H1 (cell line): ENCODE data around the gene RPS3A. TPM values are rescaled to one million over a fixed set of nuclear protein-coding genes. Genes with fewer than 3 reads are reported as not detected.
"Not testable (repeated sequence)": the region's sequence is repeated elsewhere in the genome, so short reads cannot be mapped to it uniquely, and the experiment has no call there.

Experiments used
- CTCF ChIA-PET: fragments of 300-600 bp; sonication (Branson Sonifier 250); formaldehyde crosslinking; loops from one replicate; lab custom pipeline; 2021; ENCODE audit not compliant: partially characterized antibody; lab: Charles Lee
- POLR2A ChIA-PET: fragments of 300-600 bp; sonication (Branson Sonifier 250); formaldehyde crosslinking; loops from one replicate; lab custom pipeline; 2021; ENCODE audit warnings: inconsistent platforms; ENCODE audit not compliant: partially characterized antibody; lab: Charles Lee
- DNase-seq, 2 experiments: peaks; one replicate each; pipeline versions ENCODE4 v3.0.0 to v3.0.0-alpha.2; 2010 to 2022; ENCODE audit warnings: low spot score in 2 of 2, low read depth in 1 of 2, mixed read lengths in 1 of 2
- FAIRE-seq: peaks from 2 replicates; lab custom pipeline; 2011; peaks lifted over from hg19 to GRCh38; lab: Jason Lieb, UNC
- H2AFZ ChIP-seq: 2 replicates; pipeline ENCODE4 v1.8.1; 2012; ENCODE audit warnings: low read length, inconsistent platforms
- H2AK5ac ChIP-seq: 2 replicates; pipeline ENCODE4 v1.6.1; 2013; ENCODE audit warnings: low read depth, low read length
- H2BK120ac ChIP-seq: replicated peaks from 2 replicates; pipeline ENCODE3; 2013; ENCODE audit warnings: low read depth, low read length, inconsistent platforms
- H2BK12ac ChIP-seq: 2 replicates; pipeline ENCODE4 v1.6.1; 2013; ENCODE audit warnings: low read depth, low read length
- H2BK15ac ChIP-seq: 2 replicates; pipeline ENCODE4 v1.6.1; 2013; ENCODE audit warnings: low read length
- H2BK20ac ChIP-seq: 2 replicates; pipeline ENCODE4 v1.6.1; 2013; ENCODE audit warnings: low read length
- H2BK5ac ChIP-seq: 2 replicates; pipeline ENCODE4 v1.6.1; 2013; ENCODE audit warnings: low read depth, low read length
- H3K14ac ChIP-seq: 2 replicates; pipeline ENCODE4 v1.6.1; 2013; ENCODE audit warnings: inconsistent platforms; ENCODE audit not compliant: insufficient read length
- H3K18ac ChIP-seq: 2 replicates; pipeline ENCODE4 v1.6.1; 2013; ENCODE audit warnings: low read length; ENCODE audit errors: extremely low read depth
- H3K23ac ChIP-seq: 2 replicates; pipeline ENCODE4 v1.6.1; 2013; ENCODE audit warnings: inconsistent platforms; ENCODE audit not compliant: insufficient read length
- H3K23me2 ChIP-seq: 2 replicates; pipeline ENCODE4 v1.6.1; 2013; ENCODE audit warnings: low read depth, low read length
- H3K27ac ChIP-seq: 2 replicates; pipeline ENCODE4 v1.6.1; 2011; ENCODE audit warnings: low read depth, low read length, inconsistent platforms
- H3K27me3 ChIP-seq, 4 experiments: replicated peaks in 1 of 4; 1 replicate in 1 of 4; 2 replicates in 3 of 4; pipeline versions ENCODE4 v1.6.1 to v1.8.1; 2011 to 2013; ENCODE audit warnings: low read length in 3 of 4, mild to moderate bottlenecking in 3 of 4, inconsistent platforms in 2 of 4, mixed read lengths in 2 of 4, moderate library complexity in 1 of 4; ENCODE audit not compliant: control insufficient read depth in 3 of 4, insufficient read depth in 3 of 4; ENCODE audit errors: extremely low read depth in 1 of 4
- H3K36me3 ChIP-seq, 4 experiments: 2 replicates each; pipeline versions ENCODE4 v1.6.1 to v1.8.1; 2011 to 2013; ENCODE audit warnings: mild to moderate bottlenecking in 4 of 4, low read length in 3 of 4, moderate library complexity in 2 of 4, control low read depth in 1 of 4, inconsistent platforms in 1 of 4; ENCODE audit not compliant: insufficient read depth in 4 of 4, control insufficient read depth in 2 of 4
- H3K4ac ChIP-seq: replicated peaks from 2 replicates; pipeline ENCODE3; 2013; ENCODE audit warnings: low read length, low read depth, mixed read lengths, inconsistent platforms; ENCODE audit not compliant: insufficient read length
- H3K4me1 ChIP-seq, 4 experiments: replicated peaks in 1 of 4; 1 replicate in 1 of 4; 2 replicates in 3 of 4; pipeline versions ENCODE4 v1.6.1 to v1.8.1; 2011 to 2013; ENCODE audit warnings: low read length in 3 of 4, inconsistent platforms in 2 of 4, mixed read lengths in 1 of 4; ENCODE audit not compliant: insufficient read depth in 4 of 4, control insufficient read depth in 3 of 4
- H3K4me2 ChIP-seq, 2 experiments: 2 replicates each; pipeline versions ENCODE4 v1.6.1 to v1.8.1; 2011 to 2013; ENCODE audit warnings: low read depth in 2 of 2, low read length in 2 of 2, control low read depth in 1 of 2, inconsistent platforms in 1 of 2, mild to moderate bottlenecking in 1 of 2; ENCODE audit not compliant: insufficient read depth in 1 of 2
- H3K4me3 ChIP-seq, 4 experiments: fragments of 200-600, 300-600 bp in 1 of 4; sonication (generic), shearing (Covaris generic), sonication (Bioruptor Twin) in 1 of 4; 2 replicates each; pipeline versions ENCODE4 v1.5.1 to v1.8.1; 2011 to 2016; ENCODE audit warnings: low read length in 4 of 4, low read depth in 3 of 4, control low read depth in 2 of 4, inconsistent platforms in 2 of 4, mild to moderate bottlenecking in 2 of 4, mixed read lengths in 1 of 4, moderate library complexity in 1 of 4; ENCODE audit not compliant: insufficient read depth in 2 of 4; ENCODE audit errors: extremely low read depth in 1 of 4
- H3K56ac ChIP-seq: replicated peaks from 2 replicates; pipeline ENCODE3; 2013; ENCODE audit warnings: low read depth, mild to moderate bottlenecking, mixed read lengths, low read length, inconsistent platforms; ENCODE audit not compliant: insufficient read length
- H3K79me1 ChIP-seq: 2 replicates; pipeline ENCODE4 v1.6.1; 2013; ENCODE audit warnings: low read depth, low read length, control low read depth
- H3K79me2 ChIP-seq, 2 experiments: 2 replicates each; pipeline versions ENCODE4 v1.6.1 to v1.8.1; 2012 to 2013; ENCODE audit warnings: low read length in 2 of 2, mild to moderate bottlenecking in 2 of 2, inconsistent platforms in 1 of 2; ENCODE audit not compliant: insufficient read depth in 2 of 2, control insufficient read depth in 1 of 2
- H3K9ac ChIP-seq, 4 experiments: replicated peaks in 1 of 4; 1 replicate in 1 of 4; 2 replicates in 3 of 4; pipeline versions ENCODE4 v1.6.1 to v1.8.1; 2011 to 2013; ENCODE audit warnings: low read depth in 3 of 4, low read length in 3 of 4, control low read depth in 2 of 4, mild to moderate bottlenecking in 2 of 4, moderate library complexity in 2 of 4, inconsistent platforms in 1 of 4; ENCODE audit errors: extremely low read depth in 1 of 4
- H3K9me3 ChIP-seq, 2 experiments: 2 replicates each; pipeline versions ENCODE4 v1.6.1 to v1.8.1; 2012 to 2013; ENCODE audit warnings: mild to moderate bottlenecking in 2 of 2, moderate library complexity in 2 of 2, control low read depth in 1 of 2, inconsistent platforms in 1 of 2, low read depth in 1 of 2, low read length in 1 of 2, mixed read lengths in 1 of 2; ENCODE audit not compliant: insufficient read depth in 2 of 2
- H4K20me1 ChIP-seq, 2 experiments: replicated peaks in 1 of 2; 2 replicates each; pipeline versions ENCODE3 to v1.8.1; 2011 to 2013; ENCODE audit warnings: inconsistent platforms in 2 of 2, low read length in 2 of 2, mild to moderate bottlenecking in 1 of 2; ENCODE audit not compliant: insufficient read depth in 2 of 2, control insufficient read depth in 1 of 2
- H4K5ac ChIP-seq: 2 replicates; pipeline ENCODE4 v1.6.1; 2013; ENCODE audit warnings: low read length, low read depth, mixed read lengths, inconsistent platforms; ENCODE audit not compliant: insufficient read length
- H4K8ac ChIP-seq: 2 replicates; pipeline ENCODE4 v1.8.0; 2013; ENCODE audit warnings: mild to moderate bottlenecking, moderate library complexity, low read length, inconsistent platforms; ENCODE audit not compliant: insufficient read depth; ENCODE audit errors: extremely low read depth
- H4K91ac ChIP-seq: replicated peaks from 2 replicates; pipeline ENCODE3; 2013; ENCODE audit warnings: low read length, mixed read lengths, inconsistent platforms; ENCODE audit not compliant: insufficient read length
- WGBS, 2 experiments: shearing (Covaris generic) in 1 of 2; methylation state at CpG; one replicate each; pipeline versions ENCODE4 v1.1.6 to v1.1.7; 2013 to 2015; ENCODE audit warnings: low lambda C conversion rate in 2 of 2, mixed read lengths in 2 of 2, inconsistent platforms in 1 of 2, low coverage in 1 of 2, missing lambda C conversion rate in 1 of 2; ENCODE audit not compliant: insufficient replicate concordance in 2 of 2, insufficient coverage in 1 of 2, insufficient read length in 1 of 2; ENCODE audit errors: extremely low coverage in 1 of 2, missing lambda C conversion rate in 1 of 2; 5-methylcytosine and 5-hydroxymethylcytosine counted together
- polyA plus RNA-seq, 7 experiments: library from polyadenylated mRNA; depleted of rRNA in 3 of 7; stranded (reverse) in 5 of 7; unstranded in 2 of 7; fragments of >200 nt in 5 of 7; fragments of 200-250 nt in 2 of 7; gene quantifications; 1 replicate in 5 of 7; 2 replicates in 1 of 7; 4 replicates in 1 of 7; pipeline versions ENCODE4 v1.2.1 to v1.2.3, GENCODE V29; 2011 to 2013; ENCODE audit warnings: missing spikeins in 2 of 7, mixed read lengths in 2 of 7
- total RNA-seq: library from RNA; stranded (reverse); fragmentation: NEBNext Ultra II Directional; extraction: Animal tissue kit (Norgen Biotek cat#: 25700); gene quantifications from 2 replicates; pipeline ENCODE4 v1.2.1, GENCODE V29; 2021

Gene RPS3A
- total and polyA plus RNA-seq, 2 of the 8 experiments (the other 6 are each of a cell fraction or from before 2014, with no cell fraction given) = 2,162 to 2,822 TPM

DNA sequence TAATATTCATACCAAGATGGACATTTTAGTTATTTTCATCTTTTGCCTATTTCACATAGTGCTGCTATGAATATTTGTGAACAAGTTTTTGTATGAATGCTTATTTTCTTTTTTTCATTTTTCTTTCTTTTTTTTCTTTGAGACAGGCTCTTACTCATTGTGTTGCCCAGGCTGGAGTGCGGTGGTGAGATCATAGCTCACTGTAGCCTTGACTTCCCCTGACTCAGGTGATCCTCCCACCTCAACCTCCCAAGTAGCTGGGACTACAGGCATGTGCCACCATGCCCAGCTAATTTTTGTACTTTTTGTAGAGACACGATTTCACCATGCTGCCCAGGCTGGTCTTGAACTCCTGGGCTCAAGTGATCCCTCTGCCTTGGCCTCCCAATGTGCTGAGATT lies 21.4 kb upstream of the RPS3A start:
- H3K36me3 ChIP-seq, CTCF ChIA-PET, H4K5ac ChIP-seq, H2BK20ac ChIP-seq, H3K79me1 ChIP-seq, H3K4me1 ChIP-seq, H3K18ac ChIP-seq, H2AFZ ChIP-seq, H3K14ac ChIP-seq, H2BK12ac ChIP-seq, H3K9me3 ChIP-seq, H3K4me2 ChIP-seq, H4K20me1 ChIP-seq, H3K4ac ChIP-seq, H3K27ac ChIP-seq, H2AK5ac ChIP-seq, DNase-seq, H2BK15ac ChIP-seq, FAIRE-seq, POLR2A ChIA-PET, H4K8ac ChIP-seq, H4K91ac ChIP-seq, H2BK120ac ChIP-seq, H3K27me3 ChIP-seq, H3K4me3 ChIP-seq, H3K23me2 ChIP-seq, H3K79me2 ChIP-seq, H3K56ac ChIP-seq, H3K23ac ChIP-seq, H3K9ac ChIP-seq, H2BK5ac ChIP-seq: not testable (repeated sequence)
- WGBS, 2 experiments = 83% methylated on average over 2 of the region's 2 CpGs; no CpG with 5 or more reads in 1 of the 2 experiments
